ENCODE measurements around the gene AP2B1. TPM values are rescaled to one million over a fixed set of nuclear protein-coding genes. Genes with fewer than 3 reads are reported as not detected.
A peak's percentile ranks its signal among the peaks of the same experiment; 100 is the strongest.

Gene AP2B1
- total RNA-seq, 1 experiment from 2014 or later, result 217 TPM

GRCh38 chr17:35588196-35588920 lies 1.2 kb downstream of the AP2B1 start:
- Histone ChIP-seq H2BK20ac (ENCODE audit: low read depth, low read length, poor library complexity, severe bottlenecking) (no peak overlapping the region), H3K56ac (ENCODE audit: insufficient read length, low read depth, low read length) (no peak overlapping the region), H3K23ac (ENCODE audit: insufficient read length, low read depth, low read length) (no peak overlapping the region), H3K9ac (ENCODE audit: extremely low read depth, insufficient read length, low read length) (peak overlapping the region; percentile 83), H2AK5ac (ENCODE audit: insufficient read length, low read length) (no peak overlapping the region), H3K4ac (ENCODE audit: low read depth, low read length) (no peak overlapping the region), H3K4me2 (ENCODE audit: insufficient read depth, insufficient read length, low read length) (peak overlapping the region; percentile 79), H3K79me2 (ENCODE audit: insufficient read depth, low read length) (peaks cover 8% of the 10 kb centered on the region; the same call in 1 of the 2 replicates), H3T11ph (ENCODE audit: low read length) (no peak overlapping the region), H3K18ac (ENCODE audit: insufficient read length, low read depth, low read length) (no peak overlapping the region), H2BK15ac (ENCODE audit: low read depth, low read length) (no peak overlapping the region), H2BK5ac (ENCODE audit: insufficient read length, low read length) (no peak overlapping the region), H4K91ac (ENCODE audit: insufficient read length, low read depth, low read length) (no peak overlapping the region), H3K9me3 (ENCODE audit: control insufficient read depth, low read depth, low read length) (no peaks in the 10 kb centered on the region), H4K8ac (replicated peaks; ENCODE audit: insufficient read length, low read depth, low read length) (no peak overlapping the region), H3K27me3 (ENCODE audit: insufficient read depth, low read length) (no peaks in the 10 kb centered on the region), H4K5ac (ENCODE audit: insufficient read length, low read depth, low read length) (no peak overlapping the region), H3K14ac (ENCODE audit: insufficient read depth, low read length) (no peak overlapping the region), H3K4me1 (ENCODE audit: insufficient read depth, low read length) (no peaks in the 10 kb centered on the region; the same call in 1 of the 2 replicates), H4K20me1 (ENCODE audit: control insufficient read depth, insufficient read depth, insufficient read length) (no peaks in the 10 kb centered on the region), H2BK120ac (ENCODE audit: low read depth, low read length, poor library complexity, severe bottlenecking) (no peak overlapping the region), H3K79me1 (ENCODE audit: insufficient read depth, low read depth, low read length, poor library complexity, severe bottlenecking) (peaks cover 7% of the 10 kb centered on the region), H3K27ac (ENCODE audit: insufficient read length, low read depth, low read length) (no peak overlapping the region), H2BK12ac (ENCODE audit: insufficient read length, low read depth, low read length) (no peak overlapping the region), H2AFZ (ENCODE audit: low read length) (no peak overlapping the region), H3K23me2 (ENCODE audit: insufficient read length, low read depth, low read length, poor library complexity, severe bottlenecking) (no peaks in the 10 kb centered on the region)
- no peak for TF ChIP-seq CTCF (conservative IDR thresholded peaks at IDR 0.05)
- peak overlapping the region; percentile 94 to 99 for H3K4me3 Mint-ChIP-seq
- no peak for DNase-seq
- peak overlapping the region; percentile 57 to 99 (median 99); a peak in 4 of 7 replicates for H3K27ac Mint-ChIP-seq
- WGBS (ENCODE audit: extremely low coverage, insufficient read length, low lambda C conversion rate), result no CpG with 5 or more reads among the region's 12 CpGs
- peaks cover 20% of the 10 kb centered on the region in 2 experiments for H3K4me1 Mint-ChIP-seq
- H3K9me3 Mint-ChIP-seq, result no peaks in the 10 kb centered on the region
- H3K27me3 Mint-ChIP-seq (ENCODE audit: low read depth), result peaks cover 3% of the 10 kb centered on the region
- peaks cover 0 to 1% (median 0%) of the 10 kb centered on the region in 3 experiments; a peak in 1 of 7 replicates for H3K36me3 Mint-ChIP-seq (ENCODE audit: insufficient read depth in 1 of 3, low read depth in 3 of 3)

Measured in H9 (cell line).